Tibial nerve (tissue), 4 donors: ENCODE data around the gene CADPS2. TPM values are rescaled to one million over a fixed set of nuclear protein-coding genes. Genes with fewer than 3 reads are reported as not detected.

Experiments
- DNase-seq, 2 donors: peaks; one replicate each; pipeline ENCODE4 v3.0.0-alpha.2; 2019; ENCODE audit warnings: low spot score in 2 of 2
- H3K27ac ChIP-seq, 4 donors: fragments of 200-600 bp; sonication (generic) in 3 of 4; one replicate each; pipeline ENCODE4 v1.5.1; 2017 to 2019; ENCODE audit warnings: mild to moderate bottlenecking in 1 of 4
- H3K27me3 ChIP-seq, 2 donors: fragments of 200-600 bp; sonication (generic) in 1 of 2; one replicate each; pipeline versions ENCODE4 v1.5.1 to v1.6.0; 2017 to 2019
- H3K36me3 ChIP-seq, 3 donors: fragments of 200-600 bp; sonication (generic); one replicate each; pipeline ENCODE4 v1.5.1; 2018 to 2019
- H3K4me1 ChIP-seq, 4 donors: fragments of 200-600 bp; sonication (generic) in 3 of 4; one replicate each; pipeline ENCODE4 v1.5.1; 2017 to 2019
- H3K4me3 ChIP-seq, 4 donors: fragments of 200-600 bp; sonication (generic) in 3 of 4; one replicate each; pipeline ENCODE4 v1.5.1; 2017 to 2019; ENCODE audit warnings: mild to moderate bottlenecking in 1 of 4, moderate library complexity in 1 of 4
- H3K9me3 ChIP-seq, 4 donors: fragments of 200-600 bp; sonication (generic) in 3 of 4; one replicate each; pipeline ENCODE4 v1.5.1; 2017 to 2019
- CTCF ChIP-seq, 5 experiments: fragments of 200-600 bp in 3 of 5; fragments of 450-650 bp in 2 of 5; sonication (generic) in 3 of 5; IDR thresholded peaks; one replicate each; pipeline ENCODE4 v1.5.1; 2016 to 2019; ENCODE audit warnings: antibody characterized with exemption in 5 of 5, mild to moderate bottlenecking in 3 of 5, moderate library complexity in 2 of 5
- EP300 ChIP-seq, 2 donors: sonication (generic); formaldehyde crosslinking; IDR thresholded peaks; one replicate each; pipeline ENCODE4 v1.6.1; 2017; ENCODE audit warnings: antibody characterized with exemption in 2 of 2, mild to moderate bottlenecking in 1 of 2
- POLR2A ChIP-seq, 2 donors: fragments of 450-650 bp; IDR thresholded peaks; one replicate each; pipeline ENCODE4 v1.6.1; 2017; ENCODE audit warnings: antibody characterized with exemption in 2 of 2, mild to moderate bottlenecking in 2 of 2, moderate library complexity in 2 of 2
- whole genome bisulfite sequencing, 2 donors: methylation state at CpG; one replicate each; pipeline ENCODE4 v1.1.5; 2018; 5-methylcytosine and 5-hydroxymethylcytosine counted together
- total RNA-seq, 4 donors: library from RNA; depleted of rRNA; stranded (reverse); fragments of >200 nt; gene quantifications; one replicate each; pipeline ENCODE4 v1.1.0, GENCODE V29; 2016

CADPS2 gene
- total RNA-seq, 4 donors from 2014 or later = 20.3 to 44.4 (median 27.1) TPM

- Histone ChIP-seq H3K9me3 (no peaks in the 10 kb centered on the region), H3K36me3 (no peaks in the 10 kb centered on the region), H3K4me3 (no peak overlapping the region), H3K27ac (no peak overlapping the region), H3K4me1 (no peaks in the 10 kb centered on the region), H3K27me3 (no peaks in the 10 kb centered on the region)
- DNase-seq = no peak
- WGBS, 2 donors = 69 to 74% methylated on average over 3 of the region's 3 CpGs
- TF ChIP-seq POLR2A (IDR thresholded peaks at IDR 0.05) (no peak), CTCF (IDR thresholded peaks at IDR 0.05) (no peak), EP300 (IDR thresholded peaks at IDR 0.05) (no peak)
Measured at GRCh38 chr7:122470859-122471258, 415.4 kb downstream of the CADPS2 start.

GRCh38 chr7:122468945-122469344, 417.3 kb downstream of the CADPS2 start:
- Histone ChIP-seq H3K27ac (no peak overlapping the region), H3K4me1 (no peaks in the 10 kb centered on the region), H3K27me3 (no peaks in the 10 kb centered on the region), H3K36me3 (no peaks in the 10 kb centered on the region), H3K4me3 (no peak overlapping the region), H3K9me3 (no peaks in the 10 kb centered on the region)
- no peak for DNase-seq
- TF ChIP-seq CTCF (IDR thresholded peaks at IDR 0.05) = no peak
- TF ChIP-seq EP300 (IDR thresholded peaks at IDR 0.05) = no peak
- TF ChIP-seq POLR2A (IDR thresholded peaks at IDR 0.05) = no peak
- WGBS, 2 donors = 51 to 61% methylated on average over 2 of the region's 2 CpGs

GRCh38 chr7:122467661-122468449, 418.4 kb downstream of the CADPS2 start:
- Histone ChIP-seq H3K36me3 (no peaks in the 10 kb centered on the region), H3K4me1 (no peaks in the 10 kb centered on the region), H3K27me3 (no peaks in the 10 kb centered on the region), H3K4me3 (no peak overlapping the region), H3K27ac (no peak overlapping the region), H3K9me3 (no peaks in the 10 kb centered on the region)
- no peak for DNase-seq
- 52 to 56% methylated on average over 4 of the region's 4 CpGs for WGBS, 2 donors
- TF ChIP-seq EP300 (IDR thresholded peaks at IDR 0.05) (no peak), POLR2A (IDR thresholded peaks at IDR 0.05) (no peak), CTCF (IDR thresholded peaks at IDR 0.05) (no peak)

- 94% methylated on average over 7 of the region's 7 CpGs for WGBS, 2 donors
- no peaks in the 10 kb centered on the region for H3K9me3 ChIP-seq
- H3K4me3 ChIP-seq = no peak overlapping the region
- no peaks in the 10 kb centered on the region for H3K36me3 ChIP-seq
- no peaks in the 10 kb centered on the region for H3K4me1 ChIP-seq
- DNase-seq = no peak
- H3K27ac ChIP-seq = no peak overlapping the region
- no peaks in the 10 kb centered on the region for H3K27me3 ChIP-seq
- no peak for TF ChIP-seq EP300 (IDR thresholded peaks at IDR 0.05)
- no peak for TF ChIP-seq CTCF (IDR thresholded peaks at IDR 0.05)
- no peak for TF ChIP-seq POLR2A (IDR thresholded peaks at IDR 0.05)
Measured at GRCh38 chr7:122465296-122465695, 421.0 kb downstream of the CADPS2 start.

- 64 to 69% methylated on average over 1 of the region's 1 CpG for WGBS, 2 donors
- DNase-seq = no peak
- TF ChIP-seq EP300 (IDR thresholded peaks at IDR 0.05) (no peak), CTCF (IDR thresholded peaks at IDR 0.05) (no peak), POLR2A (IDR thresholded peaks at IDR 0.05) (no peak)
- Histone ChIP-seq H3K36me3 (no peaks in the 10 kb centered on the region), H3K4me3 (no peak overlapping the region), H3K27ac (no peak overlapping the region), H3K27me3 (no peaks in the 10 kb centered on the region), H3K9me3 (no peaks in the 10 kb centered on the region), H3K4me1 (no peaks in the 10 kb centered on the region)
Measured at GRCh38 chr7:122463631-122464030, 422.6 kb downstream of the CADPS2 start.
